B cell (primary cell): ENCODE results near the gene CTIF. TPM values are rescaled to one million over a fixed set of nuclear protein-coding genes. Genes with fewer than 3 reads are reported as not detected.

Source experiments
- ATAC-seq: fragments of 200-7000 bp; cut with Tn5 transposase; one replicate; pipeline ENCODE4 v1.10.0; 2021; ENCODE audit warnings: low read depth, mild to moderate bottlenecking, moderate number of reproducible peaks, moderate library complexity
- CTCF ChIA-PET: fragments of 350-600 bp; sonication (Branson Sonifier 250); formaldehyde crosslinking; loops from one replicate; lab custom pipeline; 2021; ENCODE audit warnings: antibody characterized with exemption, inconsistent platforms; lab: Charles Lee
- POLR2A ChIA-PET: fragments of 350-600 bp; sonication (Branson Sonifier 250); formaldehyde crosslinking; loops from one replicate; lab custom pipeline; 2021; ENCODE audit warnings: antibody characterized with exemption; lab: Charles Lee
- DNase-seq: peaks from one replicate; pipeline ENCODE4 v3.0.0; 2013
- H2AFZ ChIP-seq: 2 replicates; pipeline ENCODE4 v1.6.1; 2012; ENCODE audit warnings: mild to moderate bottlenecking, low read depth, low read length; ENCODE audit not compliant: insufficient read depth, poor library complexity, severe bottlenecking
- H3K27ac ChIP-seq, 2 donors: 1 replicate in 1 of 2; 2 replicates in 1 of 2; pipeline ENCODE4 v1.5.1; 2012 to 2013; ENCODE audit warnings: low read length in 2 of 2, mild to moderate bottlenecking in 2 of 2, moderate library complexity in 1 of 2
- H3K27me3 ChIP-seq, 4 experiments: fragments of 200-600 bp in 1 of 4; sonication (generic) in 1 of 4; replicated peaks in 1 of 4; 1 replicate in 2 of 4; 2 replicates in 2 of 4; pipeline versions ENCODE4 v1.6.1 to v1.7.0; 2013 to 2016; ENCODE audit warnings: low read length in 3 of 4, mild to moderate bottlenecking in 2 of 4, mixed read lengths in 1 of 4, moderate library complexity in 1 of 4; ENCODE audit not compliant: insufficient read depth in 4 of 4, control insufficient read depth in 3 of 4; ENCODE audit errors: control extremely low read depth in 1 of 4
- H3K36me3 ChIP-seq, 2 experiments: replicated peaks in 1 of 2; 1 replicate in 1 of 2; 2 replicates in 1 of 2; pipeline versions ENCODE4 v1.6.1 to v1.7.1; 2013; ENCODE audit warnings: low read length in 1 of 2; ENCODE audit not compliant: insufficient read depth in 2 of 2, control insufficient read depth in 1 of 2; ENCODE audit errors: control extremely low read depth in 1 of 2, extremely low read depth in 1 of 2
- H3K4me1 ChIP-seq, 2 donors: fragments of 200-600 bp in 1 of 2; sonication (generic) in 1 of 2; 1 replicate in 1 of 2; 2 replicates in 1 of 2; pipeline versions ENCODE4 v1.5.1 to v1.6.1; 2013 to 2017; ENCODE audit warnings: low read length in 2 of 2; ENCODE audit not compliant: control insufficient read depth in 2 of 2, insufficient read depth in 2 of 2
- H3K4me2 ChIP-seq: replicated peaks from 2 replicates; pipeline ENCODE3; 2012; ENCODE audit warnings: mild to moderate bottlenecking, low read depth, low read length; ENCODE audit not compliant: poor library complexity, severe bottlenecking
- H3K4me3 ChIP-seq, 5 experiments: fragments of 200-600 bp in 1 of 5; sonication (generic) in 1 of 5; 1 replicate in 3 of 5; 2 replicates in 2 of 5; pipeline versions ENCODE4 v1.5.1 to v1.7.0; 2011 to 2016; ENCODE audit warnings: low read length in 4 of 5, mild to moderate bottlenecking in 4 of 5, low read depth in 2 of 5, control low read depth in 1 of 5, moderate library complexity in 1 of 5; ENCODE audit not compliant: insufficient read depth in 1 of 5; ENCODE audit errors: control extremely low read depth in 1 of 5, extremely low read depth in 1 of 5
- H3K79me2 ChIP-seq: fragments of 200-600 bp; sonication (generic); one replicate; pipeline ENCODE4 v1.6.0; 2016; ENCODE audit warnings: low read length; ENCODE audit not compliant: control insufficient read depth, insufficient read depth
- H3K9ac ChIP-seq: fragments of 200-600 bp; sonication (generic); 2 replicates; pipeline ENCODE4 v1.6.1; 2017; ENCODE audit warnings: mild to moderate bottlenecking, low read length, moderate library complexity
- H3K9me3 ChIP-seq, 3 donors: one replicate each; pipeline versions ENCODE4 v1.6.1 to v1.7.1; 2013; ENCODE audit warnings: low read length in 2 of 3; ENCODE audit not compliant: control insufficient read depth in 2 of 3, insufficient read depth in 1 of 3; ENCODE audit errors: control extremely low read depth in 1 of 3
- H4K20me1 ChIP-seq: 2 replicates; pipeline ENCODE4 v1.6.0; 2012; ENCODE audit warnings: mild to moderate bottlenecking, low read length; ENCODE audit not compliant: insufficient read depth, control insufficient read depth, poor library complexity, severe bottlenecking
- H3K27ac Mint-ChIP-seq: one replicate; pipeline ENCODE4 v1.8.0; 2021; ENCODE audit warnings: mixed read lengths
- H3K27me3 Mint-ChIP-seq: one replicate; pipeline ENCODE4 v1.8.0; 2021; ENCODE audit warnings: mixed read lengths
- H3K4me1 Mint-ChIP-seq: one replicate; pipeline ENCODE4 v1.8.0; 2021; ENCODE audit warnings: mixed read lengths
- H3K4me3 Mint-ChIP-seq: one replicate; pipeline ENCODE4 v1.8.0; 2021; ENCODE audit warnings: mixed read lengths
- H3K9me3 Mint-ChIP-seq: one replicate; pipeline ENCODE4 v1.8.0; 2022; ENCODE audit warnings: mixed read lengths; ENCODE audit not compliant: insufficient read depth
- CTCF ChIP-seq: fragments of 200-600 bp; IDR thresholded peaks from one replicate; pipeline ENCODE4 v1.8.0; 2022; ENCODE audit warnings: antibody characterized with exemption, mild to moderate bottlenecking
- EZH2 ChIP-seq: IDR thresholded peaks from 2 replicates; pipeline ENCODE4 v1.6.1; 2012; ENCODE audit warnings: borderline replicate concordance, low read depth, mild to moderate bottlenecking, moderate library complexity, low read length; ENCODE audit not compliant: insufficient read depth, poor library complexity, severe bottlenecking
- WGBS: methylation state at CpG from one replicate; pipeline ENCODE4 v1.1.5; 2013; ENCODE audit warnings: missing lambda C conversion rate; ENCODE audit not compliant: insufficient coverage; 5-methylcytosine and 5-hydroxymethylcytosine counted together
- intact Hi-C: fragments of 100-400 bp; cut with micrococcal nuclease; formaldehyde crosslinking; loops from one replicate; pipeline ENCODE4 v1.10.0; 2022
- polyA plus RNA-seq: library from polyadenylated mRNA; depleted of rRNA; stranded (reverse); fragments of >200 nt; gene quantifications from 2 replicates; pipeline ENCODE4 v1.2.3, GENCODE V29; 2012
- total RNA-seq, 2 donors: library from RNA; stranded (reverse); fragments of 120-200 nt in 1 of 2; gene quantifications; 1 replicate in 1 of 2; 2 replicates in 1 of 2; pipeline versions ENCODE4 v1.2.3 to v1.2.4, GENCODE V29; 2013 to 2022

The CTIF gene
- total and polyA plus RNA-seq, 2 donors (not counting 1 experiment from before 2014, with no cell fraction given) = 3.6 to 16.2 TPM

GRCh38 chr18:48689548-48689947 lies 150.7 kb downstream of the CTIF start:
- Mint-ChIP-seq H3K27ac (no peak overlapping the region), H3K4me1 (no peaks in the 10 kb centered on the region), H3K27me3 (no peaks in the 10 kb centered on the region), H3K9me3 (no peaks in the 10 kb centered on the region), H3K4me3 (no peak overlapping the region)
- TF ChIP-seq CTCF = no peak
- no peak for TF ChIP-seq EZH2
- Histone ChIP-seq H3K27ac (no peak overlapping the region), H2AFZ (no peak overlapping the region), H3K27me3 (no peaks in the 10 kb centered on the region), H3K79me2 (no peaks in the 10 kb centered on the region), H3K9me3 (no peaks in the 10 kb centered on the region), H4K20me1 (no peaks in the 10 kb centered on the region), H3K4me2 (no peak overlapping the region), H3K4me3 (no peak overlapping the region), H3K36me3 (no peaks in the 10 kb centered on the region), H3K9ac (no peak overlapping the region), H3K4me1 (no peaks in the 10 kb centered on the region)
- 92% methylated on average over 4 of the region's 4 CpGs for whole genome bisulfite sequencing
- CTCF ChIA-PET = no interaction called here
- ATAC-seq (no peak), DNase-seq (no peak)
- intact Hi-C loops = no loop called here
- POLR2A ChIA-PET = no interaction called here

DNA sequence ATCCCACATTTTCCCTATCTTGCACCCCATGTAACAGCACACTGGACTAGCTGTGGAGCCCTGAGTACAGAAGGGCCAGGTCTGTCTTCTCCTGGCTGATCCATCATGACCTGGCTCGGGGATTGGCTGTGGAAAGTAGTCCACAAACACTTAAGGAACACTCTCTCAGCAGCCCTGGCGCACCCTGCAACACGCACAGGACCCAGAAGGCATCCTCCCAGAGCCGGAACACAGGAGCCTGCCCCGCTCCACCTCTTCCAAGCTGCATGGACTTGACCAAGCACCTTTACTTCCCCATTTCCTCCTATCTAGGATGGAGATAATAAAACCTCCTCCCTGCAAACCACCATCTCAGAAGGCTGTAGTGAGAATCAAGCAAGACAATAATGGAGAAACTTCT lies 151.7 kb downstream of the CTIF start:
- ChIA-PET POLR2A (no interaction called here), CTCF (no interaction called here)
- intact Hi-C loops = no loop called here
- Mint-ChIP-seq H3K27me3 (no peaks in the 10 kb centered on the region), H3K4me3 (no peak overlapping the region), H3K9me3 (no peaks in the 10 kb centered on the region), H3K4me1 (no peaks in the 10 kb centered on the region), H3K27ac (no peak overlapping the region)
- TF ChIP-seq EZH2 = no peak
- TF ChIP-seq CTCF = no peak
- H3K4me1 ChIP-seq = no peaks in the 10 kb centered on the region
- ATAC-seq (no peak), DNase-seq (no peak)
- no peak overlapping the region for H3K4me2 ChIP-seq
- no peak overlapping the region for H3K9ac ChIP-seq
- H3K27ac ChIP-seq = no peak overlapping the region
- no peaks in the 10 kb centered on the region for H3K9me3 ChIP-seq
- no peaks in the 10 kb centered on the region for H3K36me3 ChIP-seq
- 96% methylated on average over 3 of the region's 5 CpGs for WGBS
- no peaks in the 10 kb centered on the region for H3K27me3 ChIP-seq
- H3K4me3 ChIP-seq = no peak overlapping the region
- H4K20me1 ChIP-seq = no peaks in the 10 kb centered on the region
- no peak overlapping the region for H2AFZ ChIP-seq
- no peaks in the 10 kb centered on the region for H3K79me2 ChIP-seq
